ENCODE results near the gene DYRK1A. TPM values are rescaled to one million over a fixed set of nuclear protein-coding genes. Genes with fewer than 3 reads are reported as not detected.
"Not testable (repeated sequence)": the region's sequence is repeated elsewhere in the genome, so short reads cannot be mapped to it uniquely, and the experiment has no call there.

The DYRK1A gene
- total RNA-seq, 1 experiment from 2014 or later: 79.8 TPM

GRCh38 chr21:37483776-37484175, 117.2 kb downstream of the DYRK1A start:
- DNase-seq (ENCODE audit: low read depth): no peak

DNA sequence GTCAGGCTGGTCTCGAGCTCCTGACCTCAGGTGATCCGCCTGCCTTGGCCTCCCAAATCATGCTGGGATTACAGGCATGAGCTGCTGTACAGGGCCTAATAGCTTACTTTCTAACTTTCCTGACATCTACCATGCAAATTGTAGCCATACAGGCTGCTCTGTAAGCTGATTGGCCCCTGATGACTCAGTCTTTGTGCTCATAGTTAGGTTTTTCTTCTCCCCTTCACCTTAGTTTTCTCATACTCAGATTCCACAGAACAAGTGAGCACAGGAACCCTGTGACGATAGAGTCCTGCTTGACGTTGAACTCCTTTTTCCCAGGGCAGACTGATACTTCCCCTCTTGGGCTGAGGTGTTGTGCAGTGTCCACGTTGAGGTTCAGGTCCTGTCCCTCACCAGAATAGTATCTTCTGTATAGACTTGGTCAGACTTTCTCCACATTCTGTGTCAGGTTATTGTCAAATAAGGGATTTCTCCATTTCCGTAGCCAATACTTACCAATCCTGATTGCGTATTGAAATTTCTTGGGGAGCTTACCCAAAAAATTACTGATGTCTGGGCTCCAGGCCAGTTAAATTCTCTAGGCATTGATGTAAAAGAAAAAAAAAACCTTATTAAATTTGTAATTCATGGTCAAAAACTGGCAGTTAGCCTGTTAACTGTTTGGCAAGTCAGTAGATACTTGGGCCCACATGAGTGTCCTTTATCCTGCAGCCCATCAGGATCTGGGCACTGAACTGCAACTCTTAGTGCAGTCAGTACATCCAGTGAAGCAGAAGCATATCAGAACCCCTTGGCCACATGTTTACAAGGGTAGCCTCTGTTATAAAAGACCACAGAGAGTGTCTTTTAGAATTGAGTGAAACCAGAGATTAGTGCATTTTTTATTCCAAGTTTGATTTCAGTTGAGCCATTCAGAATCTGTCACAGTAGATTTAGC, 118.2 kb downstream of the DYRK1A start:
- peak; percentile 21 for DNase-seq (ENCODE audit: low read depth)

DNA sequence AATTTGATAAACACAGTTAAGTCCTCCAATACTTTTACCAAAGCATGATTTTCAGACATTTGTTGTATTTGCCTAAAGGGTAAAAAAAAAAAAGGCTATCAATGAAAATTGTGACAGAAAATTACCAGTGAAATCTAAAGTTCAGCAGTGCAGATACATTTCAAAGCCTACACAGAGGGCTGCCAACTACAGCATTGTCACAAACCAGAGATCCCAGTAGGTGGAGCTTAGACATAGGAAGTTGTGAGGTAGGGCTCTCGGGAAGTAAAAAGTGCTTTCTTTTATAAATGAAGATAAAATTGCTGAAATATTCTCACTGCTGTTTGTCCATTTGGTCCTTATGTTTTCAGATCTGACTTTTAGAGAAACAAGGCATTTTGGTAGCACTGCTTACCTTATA, 123.0 kb downstream of the DYRK1A start:
- no peak for DNase-seq (ENCODE audit: low read depth)

DNA sequence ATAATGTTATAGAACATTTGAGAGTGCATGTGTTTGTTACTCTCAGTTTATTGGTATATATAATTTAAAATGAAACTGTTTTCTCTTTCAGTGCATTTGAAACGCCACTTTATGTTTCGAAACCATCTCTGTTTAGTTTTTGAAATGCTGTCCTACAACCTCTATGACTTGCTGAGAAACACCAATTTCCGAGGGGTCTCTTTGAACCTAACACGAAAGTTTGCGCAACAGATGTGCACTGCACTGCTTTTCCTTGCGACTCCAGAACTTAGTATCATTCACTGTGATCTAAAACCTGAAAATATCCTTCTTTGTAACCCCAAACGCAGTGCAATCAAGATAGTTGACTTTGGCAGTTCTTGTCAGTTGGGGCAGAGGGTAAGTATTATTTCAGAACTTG, 123.5 kb downstream of the DYRK1A start:
- DNase-seq (ENCODE audit: low read depth): no peak

- peak; percentile 25 for DNase-seq (ENCODE audit: low read depth)
Observed at GRCh38 chr21:37496972-37497371, 130.4 kb downstream of the DYRK1A start.

- DNase-seq (ENCODE audit: low read depth): no peak
Observed at GRCh38 chr21:37498664-37499063, 132.1 kb downstream of the DYRK1A start.

DNA sequence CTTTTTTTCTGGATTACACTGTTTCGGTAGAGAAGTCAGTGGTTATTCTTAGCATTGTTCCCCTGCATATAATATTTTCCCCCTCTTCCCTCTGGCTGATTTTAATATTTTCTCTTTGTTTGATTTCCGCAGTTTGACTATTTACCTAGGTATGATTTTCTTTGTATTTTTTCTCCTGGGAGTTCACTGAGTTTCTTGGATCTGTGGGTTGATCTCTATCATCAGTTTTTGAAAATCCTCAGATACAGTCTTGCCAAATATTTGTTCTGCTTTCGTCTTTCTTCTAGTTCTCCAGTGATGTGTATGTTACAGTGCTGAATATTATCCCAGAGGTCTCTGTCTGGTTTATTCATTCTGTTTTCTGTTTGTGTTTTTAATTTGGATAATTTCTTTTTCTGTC, 136.4 kb downstream of the DYRK1A start:
- DNase-seq (ENCODE audit: low read depth): no peak

DNA sequence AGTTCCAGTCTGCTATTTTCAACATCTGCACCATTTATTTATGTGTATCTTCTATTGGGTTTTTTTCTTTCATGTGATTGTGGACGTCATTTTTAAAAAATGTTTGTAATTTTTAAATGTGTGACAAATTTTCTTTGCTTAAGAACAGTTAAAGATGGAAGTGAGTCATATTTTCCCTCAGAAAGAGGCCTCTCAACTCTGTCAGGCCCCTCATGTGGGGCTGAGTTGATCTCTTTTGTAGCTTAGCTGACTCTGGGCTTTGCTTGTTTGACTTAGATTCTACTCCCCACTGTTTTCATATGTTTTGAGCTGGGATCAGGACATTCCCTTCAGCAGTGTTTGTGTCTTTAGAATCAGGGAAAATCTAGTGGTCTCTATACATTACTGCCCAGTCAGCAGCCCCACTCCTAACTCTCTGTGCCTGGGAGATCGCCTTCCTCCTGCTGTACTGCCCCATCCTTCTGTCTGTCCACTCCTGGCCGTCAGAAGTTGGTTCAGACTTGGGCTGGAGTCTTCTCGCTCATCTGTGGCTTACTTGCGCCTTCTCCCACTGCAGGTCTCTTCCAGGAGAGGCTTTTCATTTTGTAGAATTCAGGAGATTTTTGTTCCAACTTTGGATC, 137.4 kb downstream of the DYRK1A start:
- peak; percentile 59 for DNase-seq (ENCODE audit: low read depth)

GRCh38 chr21:37505963-37506362, 139.4 kb downstream of the DYRK1A start:
- no peak for DNase-seq (ENCODE audit: low read depth)

DNA sequence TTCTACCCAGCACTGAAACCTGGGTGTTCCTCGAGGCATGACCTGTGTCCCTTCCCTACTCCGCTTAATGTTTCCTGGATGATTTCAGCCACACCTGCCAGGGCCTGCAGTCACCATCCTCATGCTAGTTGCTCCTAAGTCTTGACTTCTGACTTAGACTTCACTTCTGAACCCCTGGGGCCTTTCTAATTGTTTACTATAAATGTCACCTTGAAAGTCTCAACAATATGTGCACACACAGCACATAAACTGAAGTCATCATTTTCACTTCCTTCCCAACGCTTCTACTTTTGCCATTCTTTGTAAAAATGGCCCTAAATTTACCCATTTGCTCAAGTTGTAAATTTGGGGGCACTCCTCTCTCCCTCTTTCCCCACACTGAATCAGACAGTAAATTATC, 141.1 kb downstream of the DYRK1A start:
- no peak for DNase-seq (ENCODE audit: low read depth)

- no peak for DNase-seq (ENCODE audit: low read depth)
Observed at GRCh38 chr21:37508341-37508740, 141.8 kb downstream of the DYRK1A start.

GRCh38 chr21:37509802-37510393, 143.3 kb downstream of the DYRK1A start:
- DNase-seq (ENCODE audit: low read depth): no peak

- no peak for DNase-seq (ENCODE audit: low read depth)
Observed at GRCh38 chr21:37511848-37512247, 145.3 kb downstream of the DYRK1A start.

- no peak for DNase-seq (ENCODE audit: low read depth)
Observed at GRCh38 chr21:37513383-37513782, 146.8 kb downstream of the DYRK1A start.

GRCh38 chr21:37514038-37514667, 147.6 kb downstream of the DYRK1A start:
- DNase-seq (ENCODE audit: low read depth): no peak

DNA sequence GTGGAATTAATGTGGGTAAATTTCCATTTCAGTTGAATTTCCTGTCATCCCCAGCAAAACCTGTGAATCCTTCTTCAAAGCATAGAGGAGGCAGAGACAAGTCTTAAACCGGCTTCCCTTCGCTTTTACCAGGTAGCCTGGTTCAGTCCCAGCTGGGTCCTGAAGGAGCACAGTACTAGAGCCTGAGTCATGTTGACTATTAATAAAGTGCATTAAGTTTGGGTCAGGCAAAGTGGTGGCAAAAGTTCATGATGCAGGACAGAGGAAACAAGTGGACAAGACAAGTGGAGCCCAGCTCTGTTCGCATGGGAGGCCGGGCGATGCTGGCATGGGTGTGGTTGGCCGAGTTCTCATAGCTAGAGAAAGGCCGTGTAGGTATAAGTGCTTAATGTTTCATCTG, 150.4 kb downstream of the DYRK1A start:
- no peak for DNase-seq (ENCODE audit: low read depth)

DNA sequence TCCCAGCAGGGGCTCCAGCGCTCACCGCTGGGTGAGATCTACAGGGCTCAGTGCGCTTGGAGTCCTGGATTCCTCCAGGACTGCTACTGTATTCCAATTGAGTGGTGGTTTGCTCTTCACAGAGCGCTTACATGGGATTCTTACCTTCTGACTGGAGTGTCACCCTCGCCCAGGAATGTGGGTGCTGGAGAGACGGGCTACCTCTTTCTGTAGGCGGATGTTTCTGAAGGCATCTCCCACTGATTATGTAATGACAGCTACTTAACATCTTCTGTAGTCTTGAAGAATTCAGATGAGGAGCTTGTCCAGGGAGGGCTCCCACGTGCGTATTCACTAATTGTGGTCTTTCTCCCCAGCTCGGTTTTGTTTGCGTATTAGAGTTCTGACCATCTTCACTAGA, 154.2 kb downstream of the DYRK1A start:
- no peak for DNase-seq (ENCODE audit: low read depth)

GRCh38 chr21:37521658-37522057, 155.1 kb downstream of the DYRK1A start:
- no peak for DNase-seq (ENCODE audit: low read depth)

DNA sequence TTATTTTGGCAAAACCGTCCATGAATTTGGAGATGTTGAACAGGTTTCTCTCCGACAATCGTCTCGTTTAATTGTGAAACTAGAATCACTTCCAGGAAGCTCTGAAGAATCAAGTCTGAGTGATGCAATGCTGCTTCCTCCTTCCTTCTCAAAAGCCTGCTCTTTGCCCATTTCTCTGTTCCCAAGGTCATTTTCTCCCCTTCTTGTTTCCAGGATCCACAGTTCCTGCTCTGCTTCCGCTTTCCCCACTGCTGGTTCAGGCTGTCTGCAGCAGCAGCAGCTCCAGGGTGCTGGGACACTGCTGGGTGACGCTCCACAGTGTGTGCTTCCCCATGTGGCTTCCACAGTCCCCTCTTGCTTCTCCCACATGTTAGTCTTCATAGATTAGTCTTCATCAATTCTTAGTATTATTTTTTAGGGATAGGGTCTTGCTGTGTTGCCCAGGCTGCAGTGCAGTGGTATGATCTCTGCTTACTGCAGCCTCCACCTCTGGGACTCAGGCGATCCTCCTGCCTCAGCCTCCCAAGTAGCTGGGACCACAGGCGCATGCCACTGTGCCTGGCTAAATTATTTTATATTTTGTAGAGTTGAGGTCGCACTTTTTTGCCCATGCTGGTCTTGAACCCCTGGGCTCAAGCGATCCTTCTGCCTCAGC, 156.2 kb downstream of the DYRK1A start:
- no peak for DNase-seq (ENCODE audit: low read depth)

- DNase-seq (ENCODE audit: low read depth): not testable (repeated sequence)
Observed at GRCh38 chr21:37524944-37525343, 158.4 kb downstream of the DYRK1A start.

DNA sequence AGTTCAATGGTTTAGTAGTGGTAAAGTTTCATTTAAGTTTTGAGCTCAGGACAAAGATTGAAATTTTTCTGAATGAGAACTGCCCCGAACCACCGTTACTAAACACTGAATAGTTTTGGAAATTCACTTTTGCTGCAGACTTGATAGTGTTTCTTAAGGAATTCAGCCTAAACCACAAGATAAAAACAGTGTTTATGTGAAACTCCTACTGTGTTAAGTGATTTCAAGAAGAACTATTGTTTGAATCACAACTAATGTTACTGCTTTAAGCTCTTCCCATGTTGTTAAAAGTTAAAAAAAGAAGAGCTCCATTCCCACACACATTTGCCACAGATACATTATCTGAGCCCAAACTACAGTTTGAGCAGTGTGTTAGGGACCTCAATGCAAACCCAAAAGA, 159.2 kb downstream of the DYRK1A start:
- peak; percentile 36 for DNase-seq (ENCODE audit: low read depth)

DNA sequence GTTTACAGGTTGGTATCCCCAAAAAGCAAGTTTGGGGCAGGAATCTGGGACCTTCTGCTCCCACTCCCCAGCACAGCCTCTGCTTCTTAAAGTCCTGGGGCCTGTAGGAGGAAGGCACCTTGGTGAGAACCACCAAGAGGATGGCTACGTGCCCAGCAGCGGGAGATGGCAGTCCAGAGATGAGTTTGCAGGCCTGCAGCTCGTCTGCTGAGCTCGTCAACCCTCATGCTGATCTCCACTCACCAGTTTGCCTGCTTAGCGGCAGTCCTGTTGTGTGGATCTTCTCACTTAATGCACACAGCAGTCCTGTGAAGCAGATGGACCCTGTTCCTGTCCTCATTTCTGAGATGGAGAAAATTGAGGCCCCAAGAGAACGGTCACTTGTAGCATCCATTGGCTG, 160.5 kb downstream of the DYRK1A start:
- no peak for DNase-seq (ENCODE audit: low read depth)
